Activated CD8-positive, alpha-beta memory T cell treated with anti-CD3 and anti-CD28 coated beads, Interleukin-2, amount 10 ng/mL, durations not matched to agents 7 days and 5 days (primary cell): ENCODE measurements around the gene PIK3C3. TPM values are rescaled to one million over a fixed set of nuclear protein-coding genes. Genes with fewer than 3 reads are reported as not detected.

Experiments
- ATAC-seq: fragments of 150-1000 bp; cut with Tn5 transposase; one replicate; pipeline ENCODE4 v1.10.0; 2021; ENCODE audit warnings: moderate library complexity
- CTCF ChIA-PET: fragments of 350-600 bp; sonication (Branson Sonifier 250); formaldehyde crosslinking; loops from one replicate; lab custom pipeline; 2021; ENCODE audit warnings: antibody characterized with exemption; lab: Charles Lee
- DNase-seq: peaks from one replicate; pipeline ENCODE4 v3.0.0-alpha.2; 2020
- H3K27ac Mint-ChIP-seq: one replicate; pipeline ENCODE4 v1.8.0; 2021; ENCODE audit warnings: mild to moderate bottlenecking, mixed read lengths
- H3K27me3 Mint-ChIP-seq: one replicate; pipeline ENCODE4 v1.8.0; 2021; ENCODE audit warnings: mixed read lengths
- H3K36me3 Mint-ChIP-seq: one replicate; pipeline ENCODE4 v1.8.0; 2021; ENCODE audit warnings: mild to moderate bottlenecking, mixed read lengths
- H3K4me1 Mint-ChIP-seq: one replicate; pipeline ENCODE4 v1.8.0; 2021; ENCODE audit warnings: mixed read lengths
- H3K4me3 Mint-ChIP-seq: one replicate; pipeline ENCODE4 v1.8.0; 2021; ENCODE audit warnings: mild to moderate bottlenecking, moderate library complexity, mixed read lengths
- H3K9me3 Mint-ChIP-seq: one replicate; pipeline ENCODE4 v1.8.0; 2022; ENCODE audit warnings: low read depth, mixed read lengths
- total RNA-seq, 2 experiments: library from RNA; stranded (reverse); gene quantifications; one replicate each; pipeline ENCODE4 v1.2.3, GENCODE V29; 2021

Gene PIK3C3
- total RNA-seq, 2 experiments from 2014 or later: 49.0 to 57.0 TPM

DNA sequence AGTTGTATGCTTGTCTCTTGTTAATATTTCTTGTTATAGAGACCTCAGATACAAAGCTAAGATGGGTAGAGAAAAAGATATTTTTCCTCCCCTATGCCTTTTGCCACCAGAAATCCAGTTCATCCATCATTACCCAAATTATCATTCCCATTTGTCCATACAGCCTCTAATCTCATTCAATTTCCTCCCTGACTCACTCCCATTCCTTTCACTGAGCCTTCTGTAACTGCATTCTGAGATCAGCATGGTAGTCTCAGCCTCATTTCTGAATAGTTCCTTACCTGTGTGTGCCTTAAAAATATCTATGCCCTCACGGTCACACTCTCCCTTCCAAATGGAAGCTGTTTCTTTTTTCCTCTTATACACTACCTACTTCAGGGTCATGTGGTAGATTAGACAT lies 15.7 kb upstream of the PIK3C3 start:
- no peak overlapping the region for H3K27ac Mint-ChIP-seq
- H3K36me3 Mint-ChIP-seq: no peaks in the 10 kb centered on the region
- ATAC-seq (no peak), DNase-seq (no peak)
- H3K4me3 Mint-ChIP-seq: no peak overlapping the region
- peaks cover 23% of the 10 kb centered on the region for H3K27me3 Mint-ChIP-seq
- CTCF ChIA-PET: no interaction called here
- H3K9me3 Mint-ChIP-seq: no peaks in the 10 kb centered on the region
- peaks cover 12% of the 10 kb centered on the region for H3K4me1 Mint-ChIP-seq

DNA sequence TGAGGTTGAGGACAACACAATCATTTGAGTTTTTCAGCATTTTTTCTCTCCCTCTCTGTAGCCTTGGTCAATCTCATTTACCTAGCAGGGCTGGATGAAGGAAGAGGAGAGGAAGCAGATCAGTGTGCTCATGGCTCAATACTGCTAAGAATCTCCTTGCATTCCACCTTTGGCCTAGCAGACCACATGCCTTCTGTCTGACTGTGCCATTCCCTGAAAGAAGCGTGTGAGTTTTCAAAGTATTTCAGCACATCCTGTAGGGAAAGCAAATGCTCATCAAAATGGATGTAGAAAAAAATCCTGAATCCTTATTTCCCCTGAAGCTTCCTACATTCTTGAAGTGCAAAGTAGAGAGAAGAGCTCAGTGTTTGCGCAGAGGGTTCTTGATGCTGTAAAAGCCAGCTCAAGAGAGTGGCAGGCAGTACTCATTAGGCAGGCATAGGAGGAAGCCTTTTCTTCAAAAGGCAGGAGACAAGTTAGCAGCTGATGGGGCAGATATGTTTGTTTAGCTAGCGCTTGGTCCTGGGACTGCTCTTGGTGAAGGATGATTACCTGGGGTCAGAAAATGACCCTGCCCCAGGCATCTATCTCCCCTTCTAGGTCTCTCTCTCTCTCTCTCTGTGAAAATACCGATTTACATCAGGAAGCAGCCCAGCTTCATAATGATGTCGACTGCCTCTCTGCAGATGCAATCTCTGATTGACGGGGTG lies 14.4 kb upstream of the PIK3C3 start:
- no peak for DNase-seq
- Mint-ChIP-seq H3K4me3 (no peak overlapping the region), H3K27ac (no peak overlapping the region), H3K4me1 (peaks cover 12% of the 10 kb centered on the region), H3K27me3 (peaks cover 23% of the 10 kb centered on the region), H3K36me3 (peaks cover 4% of the 10 kb centered on the region), H3K9me3 (no peaks in the 10 kb centered on the region)
- CTCF ChIA-PET: no interaction called here
- no peak for ATAC-seq

DNA sequence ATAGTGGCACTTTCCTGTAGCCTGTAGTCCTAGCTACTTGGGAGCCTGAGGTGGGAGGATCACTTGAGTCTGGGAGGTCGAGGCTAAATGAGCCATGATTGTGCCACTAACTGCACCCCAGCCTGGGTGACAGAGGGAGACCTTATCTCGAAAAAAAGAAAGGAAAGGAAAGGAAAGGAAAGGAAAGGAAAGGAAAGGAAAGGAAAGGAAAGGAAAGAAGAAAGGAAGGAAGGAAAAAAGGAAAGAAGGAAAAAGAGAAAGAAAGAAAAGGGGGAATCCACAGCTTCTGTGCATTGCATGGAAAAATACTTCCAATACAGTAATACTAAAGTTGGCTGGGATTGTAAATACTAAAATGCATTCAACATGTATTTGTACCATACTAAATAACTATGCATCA lies 12.8 kb upstream of the PIK3C3 start:
- H3K27ac Mint-ChIP-seq: no peak overlapping the region
- peaks cover 27% of the 10 kb centered on the region for H3K27me3 Mint-ChIP-seq
- no peak for DNase-seq
- no peak for ATAC-seq
- peaks cover 15% of the 10 kb centered on the region for H3K4me1 Mint-ChIP-seq
- H3K4me3 Mint-ChIP-seq: no peak overlapping the region
- peaks cover 4% of the 10 kb centered on the region for H3K36me3 Mint-ChIP-seq
- CTCF ChIA-PET: no interaction called here
- no peaks in the 10 kb centered on the region for H3K9me3 Mint-ChIP-seq

DNA sequence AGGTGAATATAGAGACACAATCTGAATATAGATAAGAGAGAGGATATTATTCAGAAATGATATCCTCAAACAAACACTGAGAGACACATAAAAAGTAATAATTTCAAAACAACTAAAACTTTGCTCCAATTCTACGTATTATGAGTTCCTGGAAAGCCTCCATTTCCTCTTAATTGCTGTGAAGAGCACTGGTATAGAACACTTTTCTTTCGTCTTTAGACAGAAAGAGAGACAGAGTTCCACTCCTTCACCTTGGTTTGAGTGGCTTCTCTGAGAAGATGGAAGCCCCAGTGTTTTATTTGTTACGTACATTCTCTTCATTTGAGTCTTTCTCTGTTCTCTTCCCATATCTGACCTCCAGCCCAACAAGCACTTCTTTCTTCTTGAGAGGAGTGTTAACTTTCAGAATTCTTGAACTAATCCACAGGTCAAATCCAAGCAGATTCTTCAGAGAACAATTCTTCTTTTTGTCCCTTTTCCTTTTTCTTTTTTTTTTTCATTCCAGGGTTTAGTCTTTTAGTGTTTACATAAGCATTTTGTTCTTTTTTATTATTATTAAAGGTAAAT lies 6.4 kb upstream of the PIK3C3 start:
- peaks cover 13% of the 10 kb centered on the region for H3K27me3 Mint-ChIP-seq
- H3K36me3 Mint-ChIP-seq: peaks cover 11% of the 10 kb centered on the region
- H3K27ac Mint-ChIP-seq: peak overlapping the region; percentile 95
- H3K4me1 Mint-ChIP-seq: peaks cover 37% of the 10 kb centered on the region
- peak overlapping the region; percentile 52 for H3K4me3 Mint-ChIP-seq
- CTCF ChIA-PET: no interaction called here
- H3K9me3 Mint-ChIP-seq: no peaks in the 10 kb centered on the region
- peak; percentile 52 for ATAC-seq
- no peak for DNase-seq

DNA sequence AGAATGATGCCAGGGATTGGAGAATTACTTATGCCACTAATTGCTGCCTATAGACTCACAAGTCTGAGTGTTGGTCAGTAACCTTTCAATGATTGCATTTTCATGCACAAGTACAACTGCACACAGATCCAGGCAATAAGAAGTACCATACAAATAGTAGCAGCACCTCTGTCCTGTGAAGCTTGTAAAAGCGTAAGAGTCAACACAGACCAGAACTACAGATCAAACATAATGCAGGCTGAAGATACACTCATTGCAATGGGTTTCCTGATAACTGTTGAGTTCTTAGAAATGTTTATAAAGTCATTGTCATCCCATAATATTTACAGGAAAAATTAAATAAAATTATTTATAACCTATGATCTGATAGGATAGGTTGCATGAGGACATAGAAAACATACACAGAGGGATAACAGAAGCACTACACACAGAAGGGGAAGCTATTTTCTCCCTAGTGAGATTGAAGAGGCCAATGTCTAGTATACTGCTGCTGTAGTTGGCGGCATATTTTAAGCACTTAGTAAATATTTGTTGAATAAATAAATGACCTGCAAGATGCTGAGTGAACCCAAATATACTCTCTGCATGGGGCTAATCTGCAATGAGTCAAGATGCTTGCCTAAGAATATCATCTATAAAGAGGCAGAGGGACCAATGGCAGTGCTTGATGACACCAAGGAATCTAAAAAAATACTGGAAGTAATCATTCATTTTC lies 5.7 kb upstream of the PIK3C3 start:
- no peaks in the 10 kb centered on the region for H3K9me3 Mint-ChIP-seq
- CTCF ChIA-PET: no interaction called here
- no peak overlapping the region for H3K4me3 Mint-ChIP-seq
- peaks cover 8% of the 10 kb centered on the region for H3K27me3 Mint-ChIP-seq
- peaks cover 37% of the 10 kb centered on the region for H3K4me1 Mint-ChIP-seq
- DNase-seq (no peak), ATAC-seq (no peak)
- peak overlapping the region; percentile 95 for H3K27ac Mint-ChIP-seq
- H3K36me3 Mint-ChIP-seq: peaks cover 11% of the 10 kb centered on the region

DNA sequence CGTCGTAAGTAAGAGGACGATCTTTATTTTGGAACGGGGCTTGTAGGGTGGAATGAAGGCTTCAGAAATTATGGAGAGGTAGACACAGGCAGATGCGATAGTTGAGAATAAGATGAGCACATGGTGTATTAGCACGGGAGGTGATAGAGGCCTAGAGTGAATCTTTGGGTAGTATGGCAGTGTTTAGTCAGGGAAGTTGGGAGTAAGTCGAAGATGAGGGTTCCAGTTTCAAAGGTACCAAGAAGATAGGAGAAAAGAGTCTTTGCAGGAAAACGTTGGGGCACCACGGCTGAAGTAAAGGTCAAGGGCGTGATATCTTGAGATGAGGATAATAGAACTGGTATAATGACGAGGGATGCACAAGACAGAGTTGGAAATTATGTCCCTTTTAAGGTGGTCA lies 654 bp downstream of the PIK3C3 start:
- H3K36me3 Mint-ChIP-seq: peaks cover 28% of the 10 kb centered on the region
- peak overlapping the region; percentile 99 for H3K27ac Mint-ChIP-seq
- H3K4me1 Mint-ChIP-seq: peaks cover 35% of the 10 kb centered on the region
- DNase-seq (no peak), ATAC-seq (no peak)
- peak overlapping the region; percentile 99 for H3K4me3 Mint-ChIP-seq
- H3K27me3 Mint-ChIP-seq: no peaks in the 10 kb centered on the region
- CTCF ChIA-PET: no interaction called here
- no peaks in the 10 kb centered on the region for H3K9me3 Mint-ChIP-seq

DNA sequence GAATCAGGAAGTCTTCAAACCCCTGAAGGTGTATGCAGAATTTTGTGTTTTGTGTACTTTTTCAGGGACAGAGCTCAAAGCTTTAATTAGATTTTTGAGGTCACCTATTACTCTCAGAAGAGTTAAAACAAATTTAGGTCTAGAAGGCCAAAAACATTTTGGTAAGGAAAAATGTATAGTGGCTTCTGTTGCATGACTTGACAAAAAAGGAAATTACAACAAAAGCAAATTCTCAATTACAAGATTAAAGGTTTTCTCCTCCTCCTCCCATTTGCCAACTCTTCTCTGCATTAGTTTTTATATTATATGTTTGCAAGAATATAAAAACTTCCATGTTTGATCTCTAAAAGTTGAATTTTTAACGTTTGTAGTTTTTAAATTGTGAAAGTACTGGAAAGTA lies 4.0 kb downstream of the PIK3C3 start:
- peaks cover 39% of the 10 kb centered on the region for H3K36me3 Mint-ChIP-seq
- no peak for ATAC-seq
- no peaks in the 10 kb centered on the region for H3K27me3 Mint-ChIP-seq
- peaks cover 31% of the 10 kb centered on the region for H3K4me1 Mint-ChIP-seq
- no peak overlapping the region for H3K4me3 Mint-ChIP-seq
- no peaks in the 10 kb centered on the region for H3K9me3 Mint-ChIP-seq
- DNase-seq: no peak
- H3K27ac Mint-ChIP-seq: no peak overlapping the region
- CTCF ChIA-PET: no interaction called here

DNA sequence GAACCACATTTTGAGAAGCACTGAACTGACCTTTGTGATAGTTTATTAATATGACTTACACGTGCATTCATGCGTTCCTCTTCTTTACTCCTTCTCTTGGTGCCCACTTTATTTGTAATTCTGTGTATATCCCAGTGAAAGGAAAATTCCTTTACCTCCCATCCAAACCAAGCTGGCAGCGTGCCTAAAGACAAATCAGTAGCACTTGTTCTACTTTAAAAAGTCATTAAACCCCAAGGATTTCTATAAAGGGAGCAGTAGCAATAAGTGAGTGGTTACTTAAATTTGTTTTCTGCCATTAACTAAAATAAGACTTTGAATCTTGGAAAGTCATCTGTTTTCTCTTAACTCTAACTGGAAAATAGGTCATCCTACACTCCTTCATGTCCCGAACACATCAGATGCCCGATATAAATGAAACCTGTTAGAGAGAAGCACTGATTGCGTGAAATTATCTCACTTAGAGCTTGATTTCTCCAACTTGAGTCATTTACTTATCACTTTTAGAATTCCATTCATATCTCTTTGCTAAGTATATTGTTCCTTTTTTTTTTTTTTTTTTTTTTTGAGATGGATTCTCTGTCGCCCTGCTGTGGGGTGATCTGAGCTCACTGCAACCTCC lies 10.7 kb downstream of the PIK3C3 start:
- ATAC-seq: no peak
- CTCF ChIA-PET: interaction anchor here (0.6 kb wide), 1 partner anchor 413 kb away, joined by 3 read pairs; no protein-coding TSS in a partner anchor
- H3K9me3 Mint-ChIP-seq: no peaks in the 10 kb centered on the region
- H3K4me1 Mint-ChIP-seq: no peaks in the 10 kb centered on the region
- H3K27me3 Mint-ChIP-seq: no peaks in the 10 kb centered on the region
- no peak overlapping the region for H3K27ac Mint-ChIP-seq
- DNase-seq: no peak
- peaks cover 43% of the 10 kb centered on the region for H3K36me3 Mint-ChIP-seq
- H3K4me3 Mint-ChIP-seq: no peak overlapping the region

DNA sequence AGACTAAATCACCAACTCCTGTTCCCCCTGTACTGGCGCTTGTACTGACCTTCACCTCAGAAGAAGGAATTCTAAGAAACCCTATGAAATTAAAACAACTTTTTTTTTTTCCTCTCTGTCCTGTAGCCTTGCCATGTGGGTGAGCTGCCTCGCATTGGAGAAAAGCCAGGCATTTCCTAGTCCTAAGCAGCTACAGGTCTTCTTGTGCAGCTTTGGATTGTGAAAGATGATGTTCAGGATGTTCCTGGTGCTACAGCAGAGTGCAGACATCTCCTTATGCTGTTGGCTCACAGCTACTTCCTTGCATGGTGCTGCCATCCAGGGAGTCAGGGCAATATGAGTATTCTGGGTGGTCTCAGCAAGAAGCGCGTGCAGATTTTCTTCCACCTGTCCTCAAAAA lies 11.9 kb downstream of the PIK3C3 start:
- CTCF ChIA-PET: no interaction called here

DNA sequence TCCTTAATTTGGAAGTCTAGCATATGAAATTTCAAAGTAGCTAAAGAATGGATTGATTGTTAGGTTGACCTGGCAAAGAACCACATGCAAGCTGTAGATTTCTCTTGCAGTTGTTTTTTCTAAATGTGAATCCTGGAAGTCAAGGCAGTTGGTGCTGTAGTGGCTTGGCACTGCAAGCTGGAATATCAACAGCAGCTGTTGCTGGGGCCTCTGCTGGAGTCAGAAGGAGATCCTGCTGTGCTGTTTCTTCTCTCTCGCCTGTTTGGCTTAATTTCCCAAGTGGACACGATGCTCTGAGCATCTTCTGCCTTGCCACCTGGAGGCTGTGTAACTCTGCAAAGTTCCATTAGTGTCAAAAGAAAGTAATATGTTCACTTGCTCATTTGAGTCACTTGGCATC lies 12.6 kb downstream of the PIK3C3 start:
- CTCF ChIA-PET: no interaction called here
- no peak for DNase-seq
- ATAC-seq: no peak
- Mint-ChIP-seq H3K36me3 (peaks cover 40% of the 10 kb centered on the region), H3K9me3 (no peaks in the 10 kb centered on the region), H3K27ac (no peak overlapping the region), H3K4me3 (no peak overlapping the region), H3K4me1 (peaks cover 7% of the 10 kb centered on the region), H3K27me3 (no peaks in the 10 kb centered on the region)

More for the DNA sequence above, 11.9 kb downstream of the PIK3C3 start:
- no peaks in the 10 kb centered on the region for H3K27me3 Mint-ChIP-seq
- no peaks in the 10 kb centered on the region for H3K9me3 Mint-ChIP-seq
- no peak overlapping the region for H3K27ac Mint-ChIP-seq
- ATAC-seq (no peak), DNase-seq (no peak)
- H3K4me3 Mint-ChIP-seq: no peak overlapping the region
- no peaks in the 10 kb centered on the region for H3K4me1 Mint-ChIP-seq
- H3K36me3 Mint-ChIP-seq: peaks cover 40% of the 10 kb centered on the region

DNA sequence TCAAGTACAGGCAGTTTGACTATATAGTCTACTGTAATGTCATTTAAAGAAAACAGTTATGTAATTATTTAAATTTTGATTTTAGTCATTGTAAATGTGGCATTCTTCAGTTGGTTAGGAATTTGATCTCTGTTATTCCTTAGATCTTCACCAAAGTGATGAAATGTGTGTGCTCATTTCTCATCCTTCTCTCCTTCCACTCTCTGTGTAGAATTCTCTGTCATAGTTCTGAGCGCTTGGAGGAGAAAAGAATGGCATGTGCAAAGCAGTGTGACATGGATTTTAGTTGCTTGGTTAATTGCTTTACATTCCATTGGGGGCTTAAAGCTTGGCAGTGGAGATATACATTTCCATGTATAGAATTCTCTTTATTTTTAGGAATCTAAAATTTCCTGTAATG lies 14.8 kb downstream of the PIK3C3 start:
- Mint-ChIP-seq H3K36me3 (peaks cover 39% of the 10 kb centered on the region), H3K27me3 (no peaks in the 10 kb centered on the region), H3K4me1 (peaks cover 20% of the 10 kb centered on the region), H3K9me3 (no peaks in the 10 kb centered on the region), H3K4me3 (no peak overlapping the region), H3K27ac (no peak overlapping the region)
- CTCF ChIA-PET: no interaction called here
- DNase-seq (no peak), ATAC-seq (no peak)

DNA sequence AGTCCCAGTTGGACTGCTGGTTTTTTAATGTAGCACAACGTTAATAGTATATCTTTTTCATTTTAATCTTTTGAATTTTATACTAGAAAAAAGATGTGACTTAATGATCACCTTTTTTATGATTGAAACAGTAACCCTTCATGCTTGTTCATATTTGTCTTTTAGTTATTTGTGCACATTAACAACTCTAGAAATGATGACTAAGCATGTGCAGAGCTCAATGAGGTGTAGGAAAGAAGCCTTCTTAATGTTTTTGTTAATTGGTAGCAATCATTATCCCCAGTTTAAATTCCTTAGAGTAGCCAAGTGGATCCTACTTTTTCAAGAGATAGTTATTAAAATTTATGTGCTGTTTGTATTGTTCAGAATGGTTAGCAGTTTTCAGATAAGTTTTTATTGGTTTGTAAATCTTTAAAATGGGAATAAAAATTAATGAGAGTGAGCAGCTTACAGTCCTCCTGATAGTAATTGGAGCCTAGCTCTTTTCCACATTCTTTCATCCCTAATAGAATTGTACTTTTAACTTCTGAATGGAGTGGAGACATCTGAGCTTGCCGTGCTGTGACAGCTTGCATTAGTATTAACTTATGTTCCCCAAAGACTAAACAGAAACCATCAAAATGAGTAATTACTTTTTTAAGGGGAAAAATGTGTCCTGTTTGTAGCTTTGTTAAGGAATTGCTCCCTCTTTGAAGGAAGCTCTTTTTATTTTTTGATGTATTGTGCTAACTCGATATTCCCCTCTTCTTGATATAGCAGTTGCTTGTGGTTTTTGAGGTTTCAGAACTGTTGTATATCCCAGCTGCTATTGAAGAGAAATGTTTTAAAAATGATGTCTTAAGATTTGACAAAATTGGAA lies 17.3 kb downstream of the PIK3C3 start:
- DNase-seq (no peak), ATAC-seq (no peak)
- H3K27ac Mint-ChIP-seq: no peak overlapping the region
- no peaks in the 10 kb centered on the region for H3K27me3 Mint-ChIP-seq
- no peaks in the 10 kb centered on the region for H3K9me3 Mint-ChIP-seq
- CTCF ChIA-PET: no interaction called here
- peaks cover 30% of the 10 kb centered on the region for H3K36me3 Mint-ChIP-seq
- no peak overlapping the region for H3K4me3 Mint-ChIP-seq
- H3K4me1 Mint-ChIP-seq: peaks cover 26% of the 10 kb centered on the region

DNA sequence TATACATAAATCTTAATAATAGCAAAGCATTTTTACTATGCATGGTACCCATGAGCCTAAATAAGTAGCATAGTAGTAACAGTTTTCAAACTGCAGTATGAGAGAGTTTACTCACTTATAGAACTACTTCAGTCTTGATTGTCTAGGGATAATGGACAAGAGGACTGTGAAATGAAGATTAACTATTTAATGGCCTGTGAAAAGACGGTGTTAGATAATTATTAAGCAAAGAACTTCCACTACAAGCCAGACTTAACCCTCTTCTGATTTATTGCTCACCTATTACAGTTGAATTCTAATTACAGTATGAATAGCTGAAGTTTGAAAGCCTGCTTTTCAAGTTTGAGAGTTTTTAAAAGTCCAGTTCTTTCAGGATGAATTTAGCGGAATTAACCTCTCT lies 18.9 kb downstream of the PIK3C3 start:
- CTCF ChIA-PET: interaction anchor here (0.8 kb wide), 1 partner anchor 80 kb away, joined by 3 read pairs; no protein-coding TSS in a partner anchor
- Mint-ChIP-seq H3K27me3 (no peaks in the 10 kb centered on the region), H3K27ac (no peak overlapping the region), H3K4me1 (peaks cover 26% of the 10 kb centered on the region), H3K9me3 (no peaks in the 10 kb centered on the region), H3K36me3 (peaks cover 29% of the 10 kb centered on the region), H3K4me3 (no peak overlapping the region)
- no peak for ATAC-seq
- DNase-seq: no peak
